GM12864 (cell line): Measurements from ENCODE around the gene SCLT1.

Experiments
- DNase-seq: peaks from one replicate; pipeline ENCODE4 v3.0.0-alpha.2; 2011; ENCODE audit warnings: low read depth
- H3K4me3 ChIP-seq: 2 replicates; pipeline ENCODE4 v1.5.1; 2011; ENCODE audit warnings: mild to moderate bottlenecking, low read depth, low read length, control low read depth
- TF ChIP-seq, protein P1 (sequence below): IDR thresholded peaks from 2 replicates; pipeline ENCODE4 v1.5.1; 2011; ENCODE audit warnings: low read depth, mild to moderate bottlenecking, moderate library complexity, low read length, control low read depth, inconsistent platforms; ENCODE audit errors: missing control alignments

Gene SCLT1

DNA sequence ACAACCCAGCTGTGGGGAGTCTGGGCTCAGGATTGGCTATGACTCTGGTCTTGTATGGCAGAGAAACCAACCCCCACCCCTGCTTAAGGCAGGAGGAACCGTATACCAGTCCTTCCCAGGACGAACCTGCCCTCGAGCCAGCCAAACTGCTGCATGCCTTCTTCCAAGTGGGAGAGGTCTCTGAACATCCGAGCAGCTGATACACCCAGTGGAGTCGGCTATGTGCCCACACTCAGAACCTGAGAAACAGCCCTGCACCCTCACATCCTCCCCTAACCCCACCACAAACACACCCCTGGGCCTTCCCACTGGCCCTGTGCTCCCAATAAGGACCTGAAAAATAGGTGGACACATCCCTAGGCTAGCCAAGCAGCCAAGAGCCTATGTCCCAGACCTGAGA, 24.4 kb upstream of the SCLT1 start:
- DNase-seq = no peak
- TF ChIP-seq, protein P1, sequence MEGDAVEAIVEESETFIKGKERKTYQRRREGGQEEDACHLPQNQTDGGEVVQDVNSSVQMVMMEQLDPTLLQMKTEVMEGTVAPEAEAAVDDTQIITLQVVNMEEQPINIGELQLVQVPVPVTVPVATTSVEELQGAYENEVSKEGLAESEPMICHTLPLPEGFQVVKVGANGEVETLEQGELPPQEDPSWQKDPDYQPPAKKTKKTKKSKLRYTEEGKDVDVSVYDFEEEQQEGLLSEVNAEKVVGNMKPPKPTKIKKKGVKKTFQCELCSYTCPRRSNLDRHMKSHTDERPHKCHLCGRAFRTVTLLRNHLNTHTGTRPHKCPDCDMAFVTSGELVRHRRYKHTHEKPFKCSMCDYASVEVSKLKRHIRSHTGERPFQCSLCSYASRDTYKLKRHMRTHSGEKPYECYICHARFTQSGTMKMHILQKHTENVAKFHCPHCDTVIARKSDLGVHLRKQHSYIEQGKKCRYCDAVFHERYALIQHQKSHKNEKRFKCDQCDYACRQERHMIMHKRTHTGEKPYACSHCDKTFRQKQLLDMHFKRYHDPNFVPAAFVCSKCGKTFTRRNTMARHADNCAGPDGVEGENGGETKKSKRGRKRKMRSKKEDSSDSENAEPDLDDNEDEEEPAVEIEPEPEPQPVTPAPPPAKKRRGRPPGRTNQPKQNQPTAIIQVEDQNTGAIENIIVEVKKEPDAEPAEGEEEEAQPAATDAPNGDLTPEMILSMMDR = no peak
- no peak overlapping the region for H3K4me3 ChIP-seq

DNA sequence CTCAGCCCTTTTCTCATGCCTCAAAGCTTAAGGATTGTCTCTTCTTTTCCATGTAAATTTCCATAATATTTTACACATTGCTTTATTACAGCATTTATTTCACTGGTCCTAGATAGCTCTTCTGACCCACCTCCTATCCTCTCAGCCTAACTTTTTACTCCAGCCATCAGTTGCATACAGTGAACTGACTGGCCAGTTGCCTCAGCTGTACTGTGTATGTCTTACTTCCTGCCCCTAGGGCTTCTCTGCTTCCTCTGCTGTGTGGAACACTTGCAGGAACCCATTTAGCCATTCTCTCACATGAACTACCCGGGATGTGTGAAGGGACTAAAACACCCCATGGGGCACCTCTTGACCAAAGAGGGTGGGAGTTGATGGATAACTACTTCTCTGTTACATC, 20.6 kb upstream of the SCLT1 start:
- TF ChIP-seq, protein P1 = no peak
- DNase-seq = no peak
- no peak overlapping the region for H3K4me3 ChIP-seq

DNA sequence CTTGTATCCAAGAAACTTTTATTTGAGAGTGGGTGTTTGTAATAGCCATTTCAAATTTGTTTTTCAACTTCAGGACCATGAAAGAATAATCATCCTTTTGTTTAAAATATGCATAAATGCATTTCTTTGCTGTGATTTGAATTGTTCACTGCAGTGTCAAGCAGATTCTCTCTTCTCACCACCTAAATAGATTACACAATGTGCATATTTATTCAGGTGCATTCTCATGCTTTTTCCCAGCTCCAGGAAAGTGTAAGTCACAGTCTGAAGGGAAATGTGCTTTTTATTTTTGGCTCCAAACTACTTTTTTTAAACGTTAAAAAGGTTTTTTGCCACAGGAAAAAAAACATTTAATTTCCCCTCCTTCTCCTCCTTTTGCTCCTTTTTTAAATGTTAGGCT, 20.1 kb upstream of the SCLT1 start:
- TF ChIP-seq, protein P1 = no peak

DNA sequence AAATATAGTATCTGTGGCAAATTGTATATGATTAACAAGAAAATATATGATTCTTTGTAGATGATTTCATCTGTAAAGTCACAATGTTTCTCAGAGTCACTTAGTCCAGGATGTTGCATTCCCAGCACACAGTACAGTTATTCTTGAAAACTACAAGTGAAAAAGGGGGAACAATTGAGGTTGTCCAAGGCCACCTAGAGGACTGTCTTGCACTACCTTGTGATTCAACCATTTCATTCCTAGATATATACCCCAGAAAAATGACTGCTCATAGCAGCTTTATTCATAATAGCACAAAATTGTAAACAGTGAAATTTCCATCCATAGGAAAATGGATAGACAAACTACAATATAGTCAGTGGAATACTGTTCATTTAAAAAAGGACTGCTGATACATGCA, 18.6 kb upstream of the SCLT1 start:
- TF ChIP-seq, protein P1 = no peak
- H3K4me3 ChIP-seq = no peak overlapping the region
- DNase-seq = no peak

More for the DNA sequence above, 20.1 kb upstream of the SCLT1 start:
- no peak for DNase-seq
- no peak overlapping the region for H3K4me3 ChIP-seq

DNA sequence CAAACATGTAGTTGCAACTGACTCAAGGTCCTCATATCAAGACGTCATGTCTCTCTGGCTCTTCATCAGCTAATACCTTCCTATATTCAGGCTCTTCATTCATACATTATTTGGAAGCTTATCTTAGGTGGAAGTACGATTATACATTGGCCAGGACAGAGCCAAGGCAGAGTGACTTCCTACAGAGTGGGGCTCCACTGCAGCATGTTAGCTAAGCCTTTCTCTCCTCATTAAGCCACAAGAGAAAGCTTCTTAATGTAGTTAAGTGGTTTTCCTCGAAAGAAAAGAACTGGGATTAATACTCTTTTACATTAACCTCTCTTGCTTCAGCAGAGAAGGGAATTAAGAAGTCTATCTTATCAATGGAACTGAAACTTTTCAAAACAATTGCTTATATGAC, 17.6 kb upstream of the SCLT1 start:
- H3K4me3 ChIP-seq = no peak overlapping the region
- TF ChIP-seq, protein P1 = no peak
- DNase-seq = no peak

DNA sequence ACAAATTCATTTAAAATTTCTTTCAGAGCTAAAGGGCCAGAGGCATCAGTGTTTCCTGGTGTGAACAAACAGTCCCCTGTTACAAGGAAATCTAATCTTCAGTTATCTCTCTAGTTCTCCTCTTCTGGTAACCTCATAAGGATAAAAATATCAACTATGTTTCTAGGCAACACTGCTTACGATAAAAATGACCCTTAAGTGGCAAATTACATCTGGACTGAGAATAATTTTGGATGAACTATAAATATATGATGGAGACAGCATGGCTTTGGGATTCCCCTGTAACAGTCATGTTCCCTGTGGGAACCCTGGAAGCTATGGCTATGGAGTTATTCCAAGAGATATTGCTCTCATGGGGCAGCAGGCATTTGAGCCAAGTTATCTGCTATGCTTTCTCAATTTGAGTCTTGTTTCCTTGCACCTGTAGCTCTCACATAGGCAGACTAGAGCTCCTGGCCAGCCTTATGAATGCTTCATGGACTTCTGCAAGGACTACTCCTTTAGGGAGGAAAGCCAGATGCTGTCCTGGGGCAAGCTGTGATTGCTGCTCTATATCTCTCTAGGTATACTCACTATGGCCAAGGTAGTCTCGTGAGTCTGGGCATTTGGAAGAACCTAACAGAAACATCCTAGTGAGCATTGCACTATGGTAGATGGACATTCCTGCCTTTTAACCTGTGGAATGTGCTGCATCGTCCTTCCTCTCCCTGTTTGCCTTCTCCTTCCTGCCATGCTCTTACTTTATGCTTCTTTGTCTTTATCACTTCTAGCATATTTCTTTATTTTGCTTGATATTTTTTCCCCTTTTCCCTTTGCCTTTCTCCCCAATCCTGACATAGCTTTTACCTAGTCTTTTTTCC, 16.9 kb upstream of the SCLT1 start:
- TF ChIP-seq, protein P1 = no peak

DNA sequence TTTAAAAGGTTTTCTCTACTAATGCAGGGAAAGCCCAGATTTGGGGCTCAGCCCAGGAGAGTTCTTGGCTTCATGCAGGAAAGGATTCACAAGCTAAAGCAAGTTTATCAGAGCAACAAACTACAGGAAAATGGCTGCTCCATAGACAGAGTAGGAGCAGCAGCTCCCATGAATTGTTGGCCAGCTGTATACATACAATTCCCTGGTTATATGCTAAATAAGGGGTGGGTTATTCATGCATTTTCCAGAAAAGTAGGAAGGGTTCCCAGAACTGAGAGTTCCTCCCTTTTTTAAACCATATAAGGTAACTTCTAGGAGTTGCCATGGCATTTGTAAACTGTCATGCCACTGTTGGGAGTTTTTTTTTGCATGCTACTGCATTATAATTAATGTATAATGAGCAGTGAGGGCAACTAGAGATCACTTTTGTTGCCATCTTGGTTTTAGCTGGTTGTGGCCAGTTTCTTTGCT, 5.2 kb upstream of the SCLT1 start:
- TF ChIP-seq, protein P1 = no peak
- no peak overlapping the region for H3K4me3 ChIP-seq
- DNase-seq = no peak

More for the DNA sequence above, 16.9 kb upstream of the SCLT1 start:
- DNase-seq = no peak
- H3K4me3 ChIP-seq = no peak overlapping the region
